Neural progenitor cell (in vitro differentiated cells): Measurements from ENCODE around the gene LIF. TPM values are rescaled to one million over a fixed set of nuclear protein-coding genes. Genes with fewer than 3 reads are reported as not detected.

Source experiments
- DNase-seq: peaks from one replicate; pipeline ENCODE4 v3.0.0-alpha.2; 2016; ENCODE audit warnings: low spot score
- H2AFZ ChIP-seq: fragments of 200-600 bp; sonication (generic); replicated peaks from 2 replicates; pipeline ENCODE4 v1.6.1; 2016; ENCODE audit warnings: antibody characterized with exemption
- H3F3A ChIP-seq: fragments of 200-600 bp; sonication (generic); 2 replicates; pipeline ENCODE4 v1.6.1; 2016; ENCODE audit warnings: antibody characterized with exemption, low read depth
- H3K27ac ChIP-seq: fragments of 200-600 bp; sonication (generic); 2 replicates; pipeline ENCODE4 v1.5.1; 2016; ENCODE audit warnings: mild to moderate bottlenecking
- H3K27me3 ChIP-seq: fragments of 200-600 bp; sonication (generic); 2 replicates; pipeline ENCODE4 v1.6.1; 2016; ENCODE audit warnings: mild to moderate bottlenecking, moderate library complexity
- H3K36me3 ChIP-seq: fragments of 200-600 bp; sonication (generic); 2 replicates; pipeline ENCODE4 v1.5.1; 2016
- H3K4me1 ChIP-seq: fragments of 200-600 bp; sonication (generic); 2 replicates; pipeline ENCODE4 v1.6.1; 2016; ENCODE audit warnings: mixed run types
- H3K4me2 ChIP-seq: fragments of 200-600 bp; sonication (generic); 2 replicates; pipeline ENCODE4 v1.6.1; 2016
- H3K4me3 ChIP-seq: fragments of 200-600 bp; sonication (generic); 2 replicates; pipeline ENCODE4 v1.5.1; 2016
- H3K79me2 ChIP-seq: fragments of 200-600 bp; sonication (generic); 2 replicates; pipeline ENCODE4 v1.6.1; 2016; ENCODE audit warnings: low read depth
- H3K9ac ChIP-seq: fragments of 200-600 bp; sonication (generic); 2 replicates; pipeline ENCODE4 v1.6.1; 2016
- H3K9me3 ChIP-seq: fragments of 200-600 bp; sonication (generic); 2 replicates; pipeline ENCODE4 v1.5.1; 2016; ENCODE audit warnings: low read depth
- H4K20me1 ChIP-seq: fragments of 200-600 bp; sonication (generic); 2 replicates; pipeline ENCODE4 v1.6.1; 2016; ENCODE audit warnings: low read depth
- H3K27ac Mint-ChIP-seq: 3 replicates; pipeline ENCODE4 v1.8.0; 2021; ENCODE audit warnings: mixed read lengths
- H3K27me3 Mint-ChIP-seq: 2 replicates; pipeline ENCODE4 v1.8.0; 2022; ENCODE audit warnings: low read depth, mild to moderate bottlenecking, inconsistent platforms, moderate library complexity, mixed read lengths; ENCODE audit not compliant: insufficient read depth
- H3K36me3 Mint-ChIP-seq: 3 replicates; pipeline ENCODE4 v1.8.0; 2021; ENCODE audit warnings: mixed read lengths
- H3K4me1 Mint-ChIP-seq: 3 replicates; pipeline ENCODE4 v1.8.0; 2021; ENCODE audit warnings: mixed read lengths
- H3K4me3 Mint-ChIP-seq: 3 replicates; pipeline ENCODE4 v1.8.0; 2021; ENCODE audit warnings: mild to moderate bottlenecking, moderate library complexity, mixed read lengths
- H3K9me3 Mint-ChIP-seq: 3 replicates; pipeline ENCODE4 v1.8.0; 2020; ENCODE audit warnings: mixed read lengths
- EZH2 ChIP-seq: fragments of 200-600 bp; sonication (generic); IDR thresholded peaks from 2 replicates; pipeline ENCODE4 v1.6.1; 2017; ENCODE audit warnings: antibody characterized with exemption, mild to moderate bottlenecking, moderate library complexity
- EZH2phosphoT487 ChIP-seq: fragments of 200-600 bp; sonication (generic); IDR thresholded peaks from 2 replicates; pipeline ENCODE4 v1.6.1; 2017; ENCODE audit warnings: antibody characterized with exemption
- total RNA-seq: library from RNA; depleted of rRNA; stranded (reverse); fragments of >200 nt; gene quantifications from 2 replicates; pipeline ENCODE4 v1.2.3, GENCODE V29; 2015; ENCODE audit warnings: low replicate concordance
- TF ChIP-seq, protein P1 (sequence below): fragments of 200-600 bp; sonication (generic); IDR thresholded peaks from 2 replicates; pipeline ENCODE4 v1.5.1; 2017; ENCODE audit warnings: antibody characterized with exemption, mild to moderate bottlenecking

LIF gene
- total RNA-seq, 1 donor from 2014 or later = 0.21 TPM

DNA sequence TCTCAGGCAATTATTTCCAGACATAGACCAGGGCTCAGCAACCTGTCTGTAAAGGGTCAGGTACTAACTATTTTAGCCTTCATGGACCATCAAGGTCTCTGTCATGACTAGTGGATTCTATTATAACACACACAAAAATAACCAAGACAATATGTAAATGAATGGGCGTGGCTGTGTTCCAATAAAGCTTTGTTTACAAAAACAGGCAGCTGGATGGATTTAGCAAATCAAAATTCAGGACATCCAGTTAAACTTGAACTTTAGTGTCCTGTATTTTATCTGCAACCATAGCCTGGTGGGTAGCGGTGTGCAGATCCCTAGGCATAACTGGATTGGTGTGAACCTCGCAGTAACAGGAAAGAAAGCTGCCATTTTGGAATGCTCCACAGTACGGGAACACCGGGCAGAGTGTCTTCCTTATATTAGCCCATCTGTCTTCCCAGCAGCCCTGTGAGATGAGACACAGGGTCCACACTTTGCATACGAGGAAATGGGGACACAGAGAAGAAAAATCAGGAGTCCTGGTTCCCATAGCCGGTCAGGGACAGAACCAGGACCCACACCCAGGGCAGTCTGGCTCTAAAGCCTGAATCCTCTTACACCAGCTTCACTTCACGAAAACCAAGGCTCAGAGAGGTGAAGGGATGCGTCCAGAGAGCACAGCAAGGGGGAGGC, 15.6 kb downstream of the LIF start:
- Histone ChIP-seq H3K4me1 (peaks cover 2% of the 10 kb centered on the region), H4K20me1 (no peaks in the 10 kb centered on the region), H3K79me2 (no peaks in the 10 kb centered on the region), H3K36me3 (no peaks in the 10 kb centered on the region), H2AFZ (no peak overlapping the region), H3K9me3 (no peaks in the 10 kb centered on the region), H3K4me3 (no peak overlapping the region), H3K4me2 (no peak overlapping the region), H3F3A (no peaks in the 10 kb centered on the region), H3K27me3 (no peaks in the 10 kb centered on the region), H3K9ac (no peak overlapping the region), H3K27ac (no peak overlapping the region)
- Mint-ChIP-seq H3K27me3 (peaks cover 13% of the 10 kb centered on the region), H3K9me3 (no peaks in the 10 kb centered on the region), H3K4me3 (no peak overlapping the region), H3K4me1 (peaks cover 35% of the 10 kb centered on the region), H3K36me3 (no peaks in the 10 kb centered on the region), H3K27ac (no peak overlapping the region)
- TF ChIP-seq EZH2 (no peak), EZH2phosphoT487 (no peak)
- TF ChIP-seq, protein P1, sequence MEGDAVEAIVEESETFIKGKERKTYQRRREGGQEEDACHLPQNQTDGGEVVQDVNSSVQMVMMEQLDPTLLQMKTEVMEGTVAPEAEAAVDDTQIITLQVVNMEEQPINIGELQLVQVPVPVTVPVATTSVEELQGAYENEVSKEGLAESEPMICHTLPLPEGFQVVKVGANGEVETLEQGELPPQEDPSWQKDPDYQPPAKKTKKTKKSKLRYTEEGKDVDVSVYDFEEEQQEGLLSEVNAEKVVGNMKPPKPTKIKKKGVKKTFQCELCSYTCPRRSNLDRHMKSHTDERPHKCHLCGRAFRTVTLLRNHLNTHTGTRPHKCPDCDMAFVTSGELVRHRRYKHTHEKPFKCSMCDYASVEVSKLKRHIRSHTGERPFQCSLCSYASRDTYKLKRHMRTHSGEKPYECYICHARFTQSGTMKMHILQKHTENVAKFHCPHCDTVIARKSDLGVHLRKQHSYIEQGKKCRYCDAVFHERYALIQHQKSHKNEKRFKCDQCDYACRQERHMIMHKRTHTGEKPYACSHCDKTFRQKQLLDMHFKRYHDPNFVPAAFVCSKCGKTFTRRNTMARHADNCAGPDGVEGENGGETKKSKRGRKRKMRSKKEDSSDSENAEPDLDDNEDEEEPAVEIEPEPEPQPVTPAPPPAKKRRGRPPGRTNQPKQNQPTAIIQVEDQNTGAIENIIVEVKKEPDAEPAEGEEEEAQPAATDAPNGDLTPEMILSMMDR = no peak
- no peak for DNase-seq

DNA sequence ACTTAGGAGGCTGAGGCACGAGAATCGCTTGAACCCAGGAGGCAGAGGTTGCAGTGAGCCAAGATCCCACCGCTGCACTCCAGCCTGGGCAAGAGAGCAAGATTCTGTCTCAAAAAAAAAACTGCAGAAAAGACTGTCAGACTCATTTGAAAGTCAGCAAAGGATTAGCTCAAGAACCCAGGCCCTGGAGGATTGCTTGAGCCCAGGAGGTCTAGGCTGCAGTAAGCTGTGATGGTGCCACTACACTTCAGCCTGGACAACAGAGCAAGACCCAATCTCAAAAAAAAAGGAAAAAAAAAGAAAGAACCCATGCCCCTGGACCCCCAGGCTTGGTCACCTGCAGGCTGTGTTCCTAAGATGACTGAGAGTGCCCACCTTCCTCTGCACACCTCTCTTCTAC, 16.2 kb downstream of the LIF start:
- Histone ChIP-seq H3K27ac (no peak overlapping the region), H3K9me3 (no peaks in the 10 kb centered on the region), H3K79me2 (no peaks in the 10 kb centered on the region), H3F3A (no peaks in the 10 kb centered on the region), H3K4me1 (no peaks in the 10 kb centered on the region), H3K36me3 (no peaks in the 10 kb centered on the region), H3K4me2 (no peak overlapping the region), H3K9ac (no peak overlapping the region), H3K27me3 (no peaks in the 10 kb centered on the region), H2AFZ (no peak overlapping the region), H4K20me1 (no peaks in the 10 kb centered on the region), H3K4me3 (no peak overlapping the region)
- TF ChIP-seq EZH2 = no peak
- TF ChIP-seq EZH2phosphoT487 = no peak
- TF ChIP-seq, protein P1 = no peak
- peaks cover 29% of the 10 kb centered on the region for H3K4me1 Mint-ChIP-seq
- no peaks in the 10 kb centered on the region for H3K36me3 Mint-ChIP-seq
- no peak overlapping the region for H3K4me3 Mint-ChIP-seq
- DNase-seq = no peak
- no peak overlapping the region for H3K27ac Mint-ChIP-seq
- H3K9me3 Mint-ChIP-seq = no peaks in the 10 kb centered on the region
- H3K27me3 Mint-ChIP-seq = peaks cover 14% of the 10 kb centered on the region

DNA sequence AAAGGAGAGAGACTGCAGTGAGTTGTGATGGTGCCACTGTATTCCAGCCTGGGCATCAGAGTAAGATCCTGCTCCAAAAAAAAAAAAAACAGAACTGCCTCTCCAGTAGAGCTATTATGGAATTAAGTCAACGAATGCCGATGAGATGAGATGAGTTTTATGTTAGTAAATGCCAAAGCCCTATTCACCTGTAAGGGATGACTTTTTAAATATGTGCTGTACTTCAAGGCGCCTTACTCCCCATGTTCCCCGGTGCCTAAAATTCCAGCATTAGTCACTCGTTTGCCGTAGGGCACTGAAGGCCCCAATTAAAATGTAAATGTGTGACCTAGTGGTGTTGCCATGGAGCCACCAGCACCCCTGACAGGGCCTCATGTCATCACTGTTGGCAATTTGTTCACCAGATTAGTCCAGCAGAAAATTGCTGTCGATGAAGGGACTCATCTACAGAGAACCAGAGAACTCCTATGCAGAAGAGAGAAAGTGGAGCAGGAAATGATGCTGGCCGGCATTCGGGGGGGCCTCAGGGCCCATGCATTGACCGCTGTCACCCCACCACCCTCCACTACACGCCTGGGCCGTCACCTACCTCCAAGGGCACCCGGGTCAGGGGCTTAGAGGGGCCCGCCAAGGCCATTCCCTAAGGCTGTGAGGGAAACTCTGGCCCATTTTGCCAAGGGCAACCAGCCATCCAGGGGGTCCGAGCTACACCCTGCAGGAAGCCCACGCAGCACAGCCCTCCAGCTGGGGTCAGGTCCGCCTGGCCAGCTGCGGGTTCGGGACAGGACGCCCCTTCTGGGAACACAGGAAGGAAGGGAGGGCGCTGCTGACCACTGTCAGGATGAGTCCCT, 17.8 kb downstream of the LIF start:
- Histone ChIP-seq H3K9me3 (no peaks in the 10 kb centered on the region), H2AFZ (no peak overlapping the region), H3K4me2 (no peak overlapping the region), H3K36me3 (no peaks in the 10 kb centered on the region), H3K27me3 (no peaks in the 10 kb centered on the region), H3K4me1 (no peaks in the 10 kb centered on the region), H3K27ac (no peak overlapping the region), H3K4me3 (no peak overlapping the region), H4K20me1 (no peaks in the 10 kb centered on the region), H3K9ac (no peak overlapping the region), H3F3A (no peaks in the 10 kb centered on the region), H3K79me2 (no peaks in the 10 kb centered on the region)
- no peak for DNase-seq
- H3K4me1 Mint-ChIP-seq = peaks cover 21% of the 10 kb centered on the region
- H3K27me3 Mint-ChIP-seq = peaks cover 10% of the 10 kb centered on the region
- H3K9me3 Mint-ChIP-seq = no peaks in the 10 kb centered on the region
- TF ChIP-seq, protein P1 = no peak
- TF ChIP-seq EZH2phosphoT487 (no peak), EZH2 (no peak)
- H3K36me3 Mint-ChIP-seq = no peaks in the 10 kb centered on the region
- H3K4me3 Mint-ChIP-seq = peak overlapping the region; percentile 64
- peak overlapping the region; percentile 94 for H3K27ac Mint-ChIP-seq
